C4-2B (cell line): ENCODE measurements around the gene SLC41A1.

ENCODE experiments used
- CTCF ChIP-seq: fragments of 450-650 bp; conservative IDR thresholded peaks from 2 replicates; pipeline ENCODE4 v1.5.1; 2017; ENCODE audit warnings: mild to moderate bottlenecking
- ZFX ChIP-seq: fragments of 450-650 bp; IDR thresholded peaks from 2 replicates; pipeline ENCODE4 v1.6.1; 2017

DNA sequence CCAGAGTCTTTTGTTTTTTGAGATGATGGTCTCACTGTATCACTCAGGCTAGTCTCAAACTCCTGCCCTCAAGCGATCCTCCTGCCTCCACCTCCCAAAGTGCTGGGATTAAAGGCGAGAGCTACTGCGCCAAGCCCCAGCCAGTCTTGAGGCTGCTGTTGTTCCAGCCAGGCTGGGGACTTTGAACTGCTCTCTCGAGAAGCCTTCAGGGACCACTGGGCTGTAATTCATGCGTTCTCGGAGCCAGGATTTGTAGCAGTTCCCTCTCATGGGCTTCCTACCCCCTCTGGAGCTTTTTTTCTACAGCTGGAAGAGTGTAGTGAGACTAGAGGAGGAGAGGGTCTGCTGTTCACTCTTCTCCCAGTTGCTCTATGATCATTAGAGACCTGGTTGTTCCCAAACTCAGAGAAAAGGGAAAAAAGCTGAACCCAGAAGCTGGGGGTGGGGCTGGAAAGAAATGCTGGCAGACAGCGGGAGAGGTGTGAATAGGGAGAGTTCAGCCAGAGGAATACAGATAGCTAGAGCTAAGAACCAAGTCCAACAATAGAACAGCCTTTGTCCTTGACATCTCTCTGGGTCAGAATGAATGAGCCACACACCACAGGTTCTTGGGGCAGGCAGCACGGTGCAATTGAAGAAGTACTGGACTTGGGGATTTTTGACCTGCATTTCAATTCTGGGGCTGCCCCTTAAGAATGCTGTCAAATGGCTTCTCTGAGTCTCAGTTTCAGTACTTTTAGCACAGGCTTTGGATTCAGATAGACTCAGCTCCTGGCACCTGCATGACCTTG is 13.2 kb upstream of the SLC41A1 start:
- TF ChIP-seq CTCF = no peak
- TF ChIP-seq ZFX = no peak
